GM04503 (cell line): ENCODE data around the gene DRC7.
A peak's percentile ranks its signal among the peaks of the same experiment; 100 is the strongest.
"Not testable (repeated sequence)": the region's sequence is repeated elsewhere in the genome, so short reads cannot be mapped to it uniquely, and the experiment has no call there.

Experiments
- DNase-seq: peaks from one replicate; pipeline ENCODE4 v3.0.0-alpha.2; 2012; ENCODE audit warnings: low read depth

The DRC7 gene

DNA sequence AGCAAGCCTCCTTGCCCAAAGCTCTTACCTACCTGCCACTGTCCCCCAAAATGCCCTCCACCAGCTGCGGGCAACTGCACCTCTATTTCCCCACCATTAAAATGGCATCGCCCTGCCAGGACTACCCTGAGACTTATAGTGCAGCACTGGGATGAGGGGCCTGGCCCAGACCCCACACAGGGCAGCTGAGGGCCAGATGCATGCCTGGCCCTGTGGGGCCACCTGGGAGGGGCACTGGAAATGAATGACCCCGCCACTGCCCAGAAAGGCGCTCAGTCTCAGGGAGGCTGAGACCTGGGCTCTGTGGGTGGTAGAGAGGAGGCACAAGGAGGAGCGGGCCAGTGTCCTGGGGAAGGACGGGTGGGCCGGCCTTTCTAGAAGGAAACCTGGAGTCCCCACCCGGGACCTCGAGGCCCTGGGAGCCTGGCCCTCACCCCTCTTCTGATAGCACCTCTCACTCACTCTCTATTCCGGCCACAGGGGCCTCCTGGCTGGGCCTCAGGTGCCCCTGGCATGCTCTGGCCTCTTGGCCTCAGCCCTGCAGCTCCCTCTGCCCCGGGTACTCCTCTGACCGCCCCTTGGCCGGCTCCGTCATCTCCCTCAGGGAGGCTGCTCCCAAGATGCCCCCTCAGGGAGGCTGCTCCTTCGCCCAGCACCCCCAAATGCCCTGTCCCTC is 67.9 kb downstream of the DRC7 start:
- no peak for DNase-seq

DNA sequence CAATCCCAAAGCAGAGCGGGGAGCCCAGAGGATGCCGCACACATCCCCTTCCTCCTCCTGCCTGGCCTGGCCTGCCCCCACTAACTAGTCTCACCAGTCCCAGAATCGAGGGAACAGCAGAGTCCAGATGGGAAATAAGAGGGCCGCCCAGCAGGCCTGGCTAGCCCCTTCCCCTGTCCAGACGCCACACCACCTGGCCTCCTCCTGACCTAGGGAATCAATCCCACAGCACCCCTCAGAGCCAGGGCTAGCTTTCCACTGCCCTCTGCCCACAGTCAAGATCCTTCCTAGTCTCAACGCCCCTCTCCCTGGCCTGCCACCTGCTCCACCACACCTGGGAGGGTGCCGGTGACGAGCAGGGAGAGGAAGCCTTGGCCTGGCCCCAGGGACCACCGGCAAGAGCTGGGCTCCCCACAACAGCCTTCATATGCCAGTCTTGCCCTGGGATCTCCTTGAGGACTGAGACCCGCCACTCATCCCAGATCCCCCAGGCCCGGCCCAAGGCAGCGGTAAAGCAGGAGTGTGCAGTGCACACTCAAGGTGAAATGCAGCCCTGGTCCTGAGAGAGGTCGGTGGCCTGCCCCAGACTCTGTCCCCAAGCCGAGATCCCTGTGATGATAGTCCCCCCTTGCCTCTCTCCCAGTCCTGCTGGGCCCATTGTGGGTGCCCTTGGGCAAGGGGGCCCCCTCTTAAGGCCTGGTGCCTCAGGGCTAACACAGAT is 68.8 kb downstream of the DRC7 start:
- no peak for DNase-seq

DNA sequence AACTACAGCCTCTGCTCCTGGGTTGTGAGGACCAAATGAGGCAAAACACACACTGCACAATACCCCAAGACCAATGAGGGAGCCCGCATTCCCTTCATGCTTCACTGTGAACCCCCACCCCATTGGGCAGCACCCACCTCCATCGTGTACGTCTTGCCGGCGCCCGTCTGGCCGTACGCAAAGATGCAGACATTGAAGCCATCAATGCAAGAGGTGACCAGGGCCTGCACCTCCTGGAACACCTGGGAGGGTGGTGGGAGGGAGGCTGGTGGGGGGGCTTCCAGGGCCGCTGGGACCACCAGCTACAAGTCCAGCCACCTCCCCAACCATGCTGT is 69.4 kb downstream of the DRC7 start:
- DNase-seq, result no peak

DNA sequence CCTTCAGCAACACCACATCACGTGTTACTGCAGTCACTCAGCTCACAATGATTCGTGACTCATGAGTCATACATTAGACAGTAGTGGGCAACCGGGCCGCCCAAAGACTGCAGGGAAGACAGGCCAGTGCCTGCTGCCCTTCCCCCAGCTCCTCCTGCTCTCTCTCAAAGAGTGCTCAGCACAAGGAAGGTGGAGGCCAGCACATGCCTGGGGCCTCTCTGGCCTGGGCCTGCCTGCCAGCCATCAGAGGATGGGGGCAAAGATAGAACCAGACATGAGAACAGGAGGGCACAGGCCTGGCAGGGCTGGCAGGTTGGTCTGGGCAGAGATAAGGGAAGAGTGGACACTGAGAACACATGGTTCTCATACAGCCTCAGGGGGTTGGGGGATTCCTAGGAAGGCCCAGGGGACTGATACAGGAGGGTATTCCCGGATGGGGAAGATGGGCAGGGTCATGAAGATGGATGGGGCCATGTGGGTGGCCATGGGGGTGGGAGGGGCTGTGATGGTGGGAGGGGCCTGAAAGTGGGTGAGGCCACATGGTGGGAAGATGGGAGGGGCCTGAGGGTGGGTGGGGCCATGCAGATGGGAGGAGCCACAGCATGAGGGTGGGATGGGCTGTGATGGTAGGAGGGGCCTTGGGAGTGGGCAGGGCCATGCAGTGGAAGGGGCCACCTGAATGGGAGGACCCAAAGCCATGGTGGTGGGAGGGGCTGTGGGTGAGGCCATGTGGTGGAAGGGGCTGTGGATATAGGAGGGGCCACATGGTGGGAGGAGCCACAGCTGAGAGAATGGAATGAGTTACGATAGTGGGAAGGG is 69.9 kb downstream of the DRC7 start:
- DNase-seq, result peak; percentile 65

DNA sequence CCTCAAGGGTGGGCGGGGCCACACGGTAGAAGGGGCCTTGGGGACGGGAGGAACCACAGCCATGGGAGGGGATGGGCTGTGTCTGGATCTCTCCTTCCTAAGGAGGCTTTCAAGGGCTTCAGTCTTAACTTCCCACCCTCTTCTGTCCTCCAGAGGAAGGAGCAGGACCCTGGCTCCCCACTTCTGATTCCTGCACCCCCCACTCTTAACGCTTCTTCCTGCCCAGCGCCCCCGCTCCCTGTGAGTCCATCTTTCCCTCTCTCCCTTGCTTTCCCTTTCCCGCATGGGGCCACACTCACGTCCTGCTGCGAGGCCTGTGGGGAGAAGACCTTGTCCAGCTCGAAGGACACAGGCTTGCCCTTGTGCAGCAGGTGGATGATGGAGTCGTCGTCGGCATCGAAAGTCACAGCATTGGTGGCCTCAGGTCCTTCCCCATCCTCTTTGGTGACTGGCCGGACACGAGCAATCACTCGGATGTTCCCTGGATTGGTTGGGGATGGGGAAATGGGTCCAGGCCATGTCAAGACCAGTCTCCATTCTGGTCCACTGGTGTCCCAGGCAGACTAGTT is 70.6 kb downstream of the DRC7 start:
- DNase-seq, result no peak

DNA sequence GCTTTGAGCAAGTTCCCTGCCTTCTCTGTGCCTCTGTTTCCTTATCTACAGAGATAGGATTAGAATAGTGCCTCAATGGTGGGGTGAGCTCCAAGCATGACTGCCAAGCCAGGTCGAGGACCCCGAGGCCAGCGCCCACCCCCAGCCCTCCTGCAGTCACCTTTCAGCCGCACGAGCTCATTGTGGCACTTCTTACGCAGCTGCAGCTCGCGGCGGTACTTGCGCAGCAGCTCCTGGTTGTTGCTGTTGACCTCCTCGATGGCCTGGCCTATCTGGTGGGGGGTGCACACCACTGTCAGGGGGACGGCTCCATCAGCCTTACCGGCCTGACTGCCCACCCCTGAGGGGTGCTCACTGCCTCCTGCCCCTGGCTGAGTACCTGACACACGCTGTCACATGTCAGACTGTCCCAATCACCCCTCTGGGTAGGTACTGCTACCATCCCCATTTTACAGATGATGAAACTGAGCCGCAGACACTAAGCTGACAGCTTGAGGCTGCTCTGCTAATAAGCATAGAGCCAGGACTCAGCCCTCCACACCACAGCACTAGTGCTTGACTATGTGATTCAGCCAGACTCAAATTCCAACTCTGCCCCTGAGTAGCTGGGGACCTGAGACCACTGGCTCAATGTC is 72.2 kb downstream of the DRC7 start:
- DNase-seq, result no peak

DNA sequence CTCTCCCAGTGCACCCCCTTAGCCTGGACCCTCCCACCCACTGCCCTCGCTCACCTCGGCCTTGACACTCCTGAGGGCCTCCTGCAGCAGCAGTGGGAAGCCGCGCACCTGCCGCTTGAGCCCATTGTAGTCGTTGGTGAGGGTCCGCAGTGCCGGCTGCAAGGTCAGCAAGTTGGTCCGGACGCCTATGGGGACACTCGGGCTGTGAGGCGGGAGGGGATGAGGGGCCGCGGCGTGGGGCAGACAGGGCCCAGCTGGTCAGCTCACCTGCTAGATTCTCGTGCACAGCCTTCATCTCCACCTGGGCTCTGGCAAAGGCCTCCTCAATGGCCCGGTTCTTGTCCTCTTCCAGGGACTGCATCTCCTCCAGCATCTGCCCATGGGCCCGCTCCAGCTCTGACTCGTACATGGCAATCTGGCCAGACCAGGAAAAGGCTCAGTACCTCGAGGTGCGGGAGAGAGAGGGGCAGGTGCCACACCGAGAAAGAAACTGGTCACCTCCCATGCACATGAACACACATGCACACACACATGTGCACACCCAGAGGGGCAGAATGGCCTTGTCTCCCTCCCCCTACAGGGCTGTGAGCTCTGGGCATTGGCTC is 75.0 kb downstream of the DRC7 start:
- no peak for DNase-seq

DNA sequence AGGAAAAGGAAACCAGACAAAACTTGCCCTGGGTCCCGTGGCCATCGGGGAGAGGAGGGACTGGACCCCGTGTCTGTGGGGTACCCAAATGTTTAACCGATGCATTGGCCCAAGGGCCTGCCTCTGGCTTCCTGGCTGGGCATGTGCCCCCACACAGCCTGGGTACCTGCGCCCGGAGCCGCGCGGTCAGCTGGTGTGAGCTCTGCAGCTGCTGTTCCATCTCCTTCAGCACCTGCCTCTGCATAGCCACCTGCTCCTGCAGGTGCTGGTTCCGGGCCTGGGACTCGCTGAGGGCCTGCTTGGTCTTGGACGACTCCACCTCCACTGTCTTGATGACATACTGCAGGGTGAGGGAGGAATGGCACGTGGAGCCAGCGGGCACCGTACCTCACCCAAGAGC is 75.8 kb downstream of the DRC7 start:
- DNase-seq, result no peak

DNA sequence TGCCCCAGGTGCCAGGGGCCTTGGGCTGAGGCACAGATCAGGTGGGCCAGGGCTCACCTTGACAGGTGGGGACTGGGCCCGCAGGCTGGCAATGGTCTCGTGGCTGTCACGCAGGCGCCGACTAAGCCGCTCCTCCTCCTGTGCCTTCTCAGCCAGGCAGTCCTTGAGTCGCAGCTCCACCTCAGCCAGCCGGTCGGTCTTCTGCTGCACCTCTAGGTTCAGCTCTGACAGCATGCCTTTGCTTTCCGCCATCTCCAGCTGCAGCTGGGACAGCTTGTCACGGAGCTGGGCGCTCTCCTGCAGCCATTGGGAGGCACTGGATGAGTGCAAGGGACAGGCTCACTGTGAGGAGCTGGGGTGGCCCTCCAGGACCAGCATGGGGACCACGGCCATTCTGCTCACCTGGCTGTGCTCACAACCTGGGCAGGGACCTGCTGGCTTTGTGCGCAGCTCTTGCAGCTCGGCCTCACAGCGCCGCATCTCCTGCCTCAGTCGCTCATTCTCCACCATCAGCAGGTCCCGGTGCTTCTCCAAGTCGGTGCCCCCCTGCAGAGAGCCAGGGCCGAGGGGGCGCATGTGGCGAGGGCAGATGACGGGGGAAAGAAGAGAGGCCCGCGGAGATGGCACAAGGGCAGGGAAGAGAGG is 76.7 kb downstream of the DRC7 start:
- DNase-seq, result no peak

DNA sequence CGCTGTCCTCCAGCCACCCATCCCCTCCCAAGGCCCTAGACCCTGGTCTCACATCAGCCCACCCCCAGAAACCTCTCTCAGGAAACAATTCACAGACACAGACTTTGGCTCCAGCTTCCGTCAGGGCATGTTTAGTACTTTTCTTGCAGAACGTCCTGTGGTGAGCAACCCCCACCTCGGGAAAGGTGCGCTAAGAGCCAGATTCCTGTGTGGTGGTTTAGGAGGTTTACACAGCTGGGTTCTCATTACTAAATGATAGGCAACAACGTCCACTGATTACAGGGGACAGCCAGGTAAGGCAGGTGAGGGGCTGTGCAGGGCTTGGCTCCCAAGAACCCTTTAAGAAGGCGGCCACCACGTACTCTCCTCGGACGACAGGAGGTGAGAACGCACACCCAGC is 78.4 kb downstream of the DRC7 start:
- no peak for DNase-seq

DNA sequence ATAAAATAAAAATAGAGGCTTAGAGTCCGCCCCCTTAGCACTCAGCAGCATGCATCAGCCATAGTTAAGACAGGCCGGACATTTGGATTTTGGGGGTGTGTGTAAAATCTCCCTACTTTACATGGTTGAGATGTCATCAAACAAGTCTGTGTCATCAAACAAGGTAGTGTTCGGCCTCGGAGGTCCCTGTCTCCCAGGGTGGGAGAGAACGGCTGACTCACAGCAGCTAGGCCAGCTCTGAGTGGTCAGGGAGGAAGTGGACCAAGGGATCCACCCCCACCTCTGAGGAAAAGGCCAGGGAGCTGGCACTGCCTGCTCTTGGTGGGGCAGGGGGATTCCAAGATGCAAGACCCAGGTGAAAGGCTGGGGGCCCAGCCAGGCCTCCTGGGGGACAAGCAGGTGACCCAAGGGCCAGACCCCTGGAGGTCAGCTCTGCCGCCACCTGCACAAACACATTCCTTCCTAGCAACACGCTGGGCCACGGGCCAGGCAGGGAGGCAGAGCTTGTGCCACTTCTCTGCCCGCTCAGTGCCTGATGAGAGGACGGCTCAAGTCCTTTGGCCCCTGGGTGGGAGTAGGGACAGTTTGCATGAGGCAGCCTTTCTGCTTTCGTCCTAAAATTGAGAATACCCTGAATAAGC is 79.2 kb downstream of the DRC7 start:
- DNase-seq, result no peak

DNA sequence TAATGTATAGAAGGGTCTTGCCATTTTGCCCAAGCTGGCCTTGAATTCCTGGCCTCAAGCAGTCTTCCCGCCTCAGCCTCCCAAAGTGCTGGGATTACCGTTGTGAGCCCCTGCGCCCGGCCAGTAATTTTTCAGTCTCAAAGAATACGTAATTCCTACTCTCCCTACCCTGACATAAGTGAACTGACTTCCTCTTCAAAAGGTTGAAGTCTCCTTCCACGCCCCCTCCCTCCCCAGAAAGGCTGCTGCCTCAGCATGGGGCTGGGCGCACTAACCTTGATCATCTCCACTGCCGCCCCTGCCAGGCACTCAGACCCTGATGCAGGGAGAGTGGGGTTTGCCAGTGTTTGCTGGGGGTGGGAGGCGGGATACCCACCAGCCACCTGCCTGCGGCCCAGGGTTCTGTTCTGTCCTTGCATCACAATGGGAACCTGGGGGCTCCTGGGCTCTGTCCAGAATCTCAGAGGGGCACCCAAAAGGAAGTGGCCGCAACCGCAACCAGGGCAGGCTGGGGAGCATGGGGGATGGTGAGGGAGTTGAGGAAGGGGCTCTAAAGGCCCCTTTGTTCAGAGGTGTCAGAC is 80.2 kb downstream of the DRC7 start:
- DNase-seq, result no peak

DNA sequence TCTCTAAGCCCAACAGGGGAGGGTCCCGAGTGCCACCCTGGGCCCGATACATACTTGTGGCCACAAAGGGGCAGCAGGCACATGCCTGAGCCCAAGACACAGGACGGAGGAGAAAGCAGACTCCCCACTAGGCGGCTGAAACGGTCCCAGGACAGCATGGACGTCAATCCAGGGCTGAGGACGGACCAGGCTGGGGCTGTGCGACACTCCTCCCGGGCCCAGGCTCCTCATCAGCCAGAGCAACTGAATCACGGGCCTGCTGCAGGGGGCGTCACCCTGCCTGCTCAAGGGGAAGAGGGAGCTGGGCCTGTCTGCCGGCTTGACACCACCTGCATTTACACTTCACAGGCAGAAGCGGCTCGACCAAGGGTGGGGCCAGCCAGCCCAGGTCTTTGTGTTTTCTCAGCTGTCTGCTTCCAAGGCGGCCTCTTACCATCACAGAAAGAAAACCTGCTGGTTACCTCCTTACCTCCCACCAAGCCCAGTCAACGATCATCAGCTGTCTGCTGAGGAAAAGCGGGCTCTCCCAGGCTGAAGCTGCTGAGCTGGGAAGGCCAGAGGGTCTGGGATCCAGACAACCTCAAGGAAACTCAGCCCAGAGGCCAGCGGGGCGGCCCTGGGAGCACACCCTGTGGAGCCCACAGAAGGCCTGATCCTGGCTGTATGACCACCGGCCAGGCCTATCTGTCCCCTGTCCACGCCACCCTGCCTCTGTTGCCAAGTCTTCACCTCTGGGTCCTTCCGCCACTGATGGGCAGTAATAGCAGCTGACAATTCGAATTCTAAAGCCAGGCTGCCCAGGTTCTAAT is 81.3 kb downstream of the DRC7 start:
- no peak for DNase-seq

DNA sequence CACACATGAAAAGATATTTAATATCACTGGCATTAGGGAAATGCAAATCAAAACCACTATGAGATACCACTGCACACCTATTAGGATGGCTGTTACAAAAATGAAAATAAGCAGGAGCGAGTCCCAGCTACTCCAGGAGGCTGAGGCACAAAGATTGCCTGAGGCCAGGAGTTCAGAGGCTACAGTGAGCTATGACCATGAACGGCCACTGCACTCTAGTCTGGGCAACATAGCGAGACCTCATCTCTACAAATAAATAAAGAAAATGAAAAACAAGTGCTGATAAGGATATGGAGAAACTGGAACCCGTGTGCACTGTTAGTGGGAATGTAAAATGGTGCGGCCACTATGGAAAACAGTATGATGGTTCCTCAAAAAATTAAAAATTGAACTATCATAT is 84.1 kb downstream of the DRC7 start:
- no peak for DNase-seq

DNA sequence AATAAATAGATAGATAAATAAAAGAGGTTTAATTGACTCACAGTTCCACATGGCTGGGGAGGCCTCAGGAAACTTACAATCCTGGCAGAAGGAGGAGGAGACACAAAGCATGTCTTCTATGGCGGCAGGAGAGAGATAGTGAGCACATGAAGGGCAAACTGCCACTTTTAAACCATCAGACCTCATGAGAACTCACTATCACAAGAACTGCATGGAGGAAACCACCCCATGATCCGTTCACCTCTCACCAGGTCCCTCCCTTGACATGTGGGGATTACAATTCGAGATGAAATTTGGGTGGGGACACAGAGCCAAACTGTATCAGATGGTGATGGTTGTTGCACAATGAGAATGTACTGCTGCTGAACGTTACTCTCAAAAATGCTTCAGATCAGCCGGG is 85.2 kb downstream of the DRC7 start:
- not testable (repeated sequence) for DNase-seq

DNA sequence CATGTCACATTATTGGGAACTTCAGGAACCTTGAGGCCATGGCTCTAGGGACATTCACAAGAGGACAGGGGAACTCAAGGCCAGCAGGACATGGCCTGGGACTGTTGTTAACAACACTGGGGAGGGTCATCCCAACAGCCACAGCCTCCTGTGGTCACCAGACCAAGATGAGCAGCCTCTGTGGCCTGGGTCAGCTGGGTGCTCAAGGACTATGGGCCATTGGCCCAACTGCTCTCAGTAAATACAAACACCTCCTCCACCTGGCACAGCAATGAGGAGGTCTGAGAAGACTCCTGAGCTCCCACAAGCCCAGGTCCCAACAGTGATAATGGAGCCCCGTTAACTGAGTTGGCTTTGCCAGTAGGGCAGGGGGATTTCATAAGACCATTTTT is 86.7 kb downstream of the DRC7 start:
- DNase-seq, result no peak
